OCI-LY3 (cell line): ENCODE data around the gene NBEAL2.
"Not testable (repeated sequence)": the region's sequence is repeated elsewhere in the genome, so short reads cannot be mapped to it uniquely, and the experiment has no call there.

ENCODE experiments used
- H2AFZ ChIP-seq: fragments of 200-600, 300-600 bp; shearing (Covaris generic); 2 replicates; pipeline ENCODE4 v1.6.0; 2014; ENCODE audit warnings: antibody characterized with exemption, low read depth, low read length
- H3K27ac ChIP-seq: fragments of 200-600, 300-600 bp; sonication (generic); 2 replicates; pipeline ENCODE4 v1.5.1; 2014; ENCODE audit warnings: mild to moderate bottlenecking, low read length, moderate library complexity, mixed read lengths
- H3K27me3 ChIP-seq: fragments of 200-600, 300-600 bp; sonication (generic); 2 replicates; pipeline ENCODE4 v1.6.1; 2014; ENCODE audit warnings: low read depth, low read length, mixed read lengths
- H3K36me3 ChIP-seq: fragments of 200-600, 300-600 bp; sonication (generic); replicated peaks from 2 replicates; pipeline ENCODE3; 2014; ENCODE audit warnings: low read depth, low read length, mixed read lengths
- H3K4me1 ChIP-seq: fragments of 300-600, 200-600 bp; sonication (generic); 2 replicates; pipeline ENCODE4 v1.6.1; 2014; ENCODE audit warnings: low read length, mixed read lengths
- H3K4me2 ChIP-seq: fragments of 200-600, 300-600 bp; sonication (generic); 2 replicates; pipeline ENCODE4 v1.6.1; 2014; ENCODE audit warnings: low read length, mixed read lengths
- H3K4me3 ChIP-seq: fragments of 300-600, 200-600 bp; sonication (generic); 2 replicates; pipeline ENCODE4 v1.5.1; 2014; ENCODE audit warnings: antibody characterized with exemption, mild to moderate bottlenecking, low read length, moderate library complexity
- H3K79me2 ChIP-seq: fragments of 300-600, 200-600 bp; shearing (Covaris generic); 2 replicates; pipeline ENCODE4 v1.6.1; 2014; ENCODE audit warnings: mild to moderate bottlenecking, low read length, mixed read lengths
- H3K9ac ChIP-seq: fragments of 300-600, 200-600 bp; shearing (Covaris generic); 2 replicates; pipeline ENCODE4 v1.6.0; 2014; ENCODE audit warnings: mild to moderate bottlenecking, low read length, moderate library complexity
- H3K9me3 ChIP-seq: fragments of 200-600, 300-600 bp; shearing (Covaris generic); 2 replicates; pipeline ENCODE4 v1.6.1; 2014; ENCODE audit warnings: low read length, mixed read lengths; ENCODE audit not compliant: insufficient read depth
- H4K20me1 ChIP-seq: fragments of 200-600, 300-600 bp; sonication (generic); 2 replicates; pipeline ENCODE4 v1.6.1; 2016; ENCODE audit warnings: low read length, mixed read lengths; ENCODE audit not compliant: insufficient read depth
- CTCF ChIP-seq: fragments of 200-600, 300-600 bp; sonication (generic); IDR thresholded peaks from 2 replicates; pipeline ENCODE4 v1.5.1; 2014; ENCODE audit warnings: antibody characterized with exemption, low read length, low read depth
- EZH2phosphoT487 ChIP-seq: fragments of 200-600 bp; shearing (Covaris generic); IDR thresholded peaks from 2 replicates; pipeline ENCODE4 v1.6.1; 2018; ENCODE audit warnings: antibody characterized with exemption, mixed run types, low read depth

NBEAL2 gene

DNA sequence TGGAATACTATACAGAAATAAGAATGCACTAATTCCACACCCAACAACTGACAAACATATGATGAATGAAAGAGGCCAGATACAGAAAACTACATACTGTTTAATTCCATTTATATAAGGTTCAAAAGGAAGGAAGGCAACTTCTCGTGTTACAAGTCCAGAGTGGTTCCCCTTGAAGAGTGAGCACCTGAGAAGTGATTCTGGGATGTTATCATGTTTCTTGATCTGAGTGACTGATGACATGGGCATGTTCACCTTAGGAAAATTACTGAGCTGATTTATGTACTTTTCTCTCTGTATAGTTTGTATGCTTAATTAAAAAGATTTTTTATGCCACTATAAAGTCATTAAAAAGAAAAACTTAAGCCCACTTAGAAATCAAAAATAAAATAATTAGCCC, 16.5 kb upstream of the NBEAL2 start:
- TF ChIP-seq EZH2phosphoT487 (no peak), CTCF (no peak)
- Histone ChIP-seq H4K20me1 (peaks cover 80% of the 10 kb centered on the region), H3K4me2 (no peak overlapping the region), H3K4me1 (peaks cover 23% of the 10 kb centered on the region), H3K9me3 (no peaks in the 10 kb centered on the region), H3K79me2 (peaks cover 88% of the 10 kb centered on the region), H3K4me3 (no peak overlapping the region), H3K27ac (no peak overlapping the region), H3K27me3 (no peaks in the 10 kb centered on the region), H2AFZ (no peak overlapping the region), H3K36me3 (peaks cover 48% of the 10 kb centered on the region), H3K9ac (no peak overlapping the region)

DNA sequence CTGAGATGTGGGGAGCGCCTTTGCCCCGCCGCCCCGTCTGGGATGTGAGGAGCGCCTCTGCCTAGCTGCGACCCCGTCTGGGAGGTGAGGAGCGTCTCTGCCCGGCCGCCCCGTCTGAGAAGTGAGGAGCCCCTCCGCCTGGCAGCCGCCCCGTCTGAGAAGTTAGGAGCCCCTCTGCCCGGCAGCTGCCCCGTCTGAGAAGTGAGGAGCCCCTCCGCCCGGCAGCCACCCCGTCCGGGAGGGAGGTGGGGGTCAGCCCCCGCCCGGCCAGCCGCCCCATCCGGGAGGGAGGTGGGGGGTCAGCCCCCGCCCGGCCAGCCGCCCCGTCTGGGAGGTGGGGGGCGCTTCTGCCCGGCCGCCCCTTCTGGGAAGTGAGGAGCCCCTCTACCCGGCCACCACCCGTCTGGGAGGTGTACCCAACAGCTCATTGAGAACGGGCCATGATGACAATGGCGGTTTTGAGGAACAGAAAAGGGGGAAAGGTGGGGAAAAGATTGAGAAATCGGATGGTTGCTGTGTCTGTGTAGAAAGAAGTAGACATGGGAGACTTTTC, 15.4 kb upstream of the NBEAL2 start:
- not testable (repeated sequence) for H3K9ac ChIP-seq
- peaks cover 53% of the 10 kb centered on the region for H3K36me3 ChIP-seq
- peaks cover 23% of the 10 kb centered on the region for H3K4me1 ChIP-seq

GRCh38 chr3:46965151-46965550, 14.3 kb upstream of the NBEAL2 start:
- Histone ChIP-seq H2AFZ (no peak overlapping the region), H3K4me2 (no peak overlapping the region), H4K20me1 (peaks cover 80% of the 10 kb centered on the region), H3K27me3 (no peaks in the 10 kb centered on the region), H3K27ac (no peak overlapping the region), H3K79me2 (peaks cover 88% of the 10 kb centered on the region), H3K4me3 (no peak overlapping the region), H3K36me3 (peaks cover 56% of the 10 kb centered on the region), H3K9ac (no peak overlapping the region), H3K9me3 (no peaks in the 10 kb centered on the region), H3K4me1 (peaks cover 18% of the 10 kb centered on the region)
- TF ChIP-seq EZH2phosphoT487 (no peak), CTCF (no peak)

More for the DNA sequence above, 15.4 kb upstream of the NBEAL2 start:
- H3K9me3 ChIP-seq, H3K27me3 ChIP-seq, H3K4me3 ChIP-seq, H3K4me2 ChIP-seq, H3K27ac ChIP-seq, H2AFZ ChIP-seq: not testable (repeated sequence)
- Histone ChIP-seq H4K20me1 (peaks cover 80% of the 10 kb centered on the region), H3K79me2 (peaks cover 88% of the 10 kb centered on the region)

DNA sequence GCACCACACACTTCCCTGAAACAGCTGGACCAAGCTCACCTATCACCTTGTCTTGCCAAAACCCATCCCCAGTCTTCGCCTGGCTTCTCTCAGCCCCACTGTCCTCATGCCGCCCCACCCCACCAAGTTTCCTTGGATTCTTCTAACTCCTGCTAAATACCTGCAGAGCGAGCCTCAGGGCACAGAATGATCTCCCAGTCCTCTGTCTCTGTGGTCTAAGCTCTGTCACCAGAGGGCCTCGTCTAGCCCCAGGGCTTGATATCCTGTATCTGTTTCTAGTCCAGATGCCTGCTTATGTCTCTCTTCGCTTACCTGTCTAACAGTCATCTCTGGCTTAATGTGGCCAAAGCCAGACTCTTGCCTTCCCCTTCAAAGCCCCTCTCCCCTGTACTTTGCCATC, 12.7 kb upstream of the NBEAL2 start:
- H3K36me3 ChIP-seq, result peaks cover 63% of the 10 kb centered on the region
- no peaks in the 10 kb centered on the region for H3K27me3 ChIP-seq
- no peaks in the 10 kb centered on the region for H3K9me3 ChIP-seq
- no peak overlapping the region for H3K4me2 ChIP-seq
- H3K27ac ChIP-seq, result no peak overlapping the region
- peaks cover 88% of the 10 kb centered on the region for H3K79me2 ChIP-seq
- H3K4me1 ChIP-seq, result peaks cover 16% of the 10 kb centered on the region
- no peak overlapping the region for H2AFZ ChIP-seq
- no peak for TF ChIP-seq EZH2phosphoT487
- TF ChIP-seq CTCF, result no peak
- H3K4me3 ChIP-seq, result no peak overlapping the region
- no peak overlapping the region for H3K9ac ChIP-seq
- H4K20me1 ChIP-seq, result peaks cover 80% of the 10 kb centered on the region
